AG04449 (cell line): Measurements from ENCODE around the gene LETM1.

Experiments
- CTCF ChIA-PET: fragments of 350-600 bp; formaldehyde crosslinking; extraction: SDS; loops from one replicate; lab custom pipeline; 2021; ENCODE audit warnings: antibody characterized with exemption; lab: Yijun Ruan, JAX
- POLR2A ChIA-PET: fragments of 400-600, 350-600 bp; formaldehyde crosslinking; extraction: SDS; loops from one replicate; lab custom pipeline; 2020; ENCODE audit warnings: antibody characterized with exemption, inconsistent platforms; lab: Yijun Ruan, JAX
- DNase-seq: peaks from one replicate; pipeline ENCODE4 v3.0.0-alpha.2; 2010; ENCODE audit warnings: low read depth, low spot score
- H3K4me3 ChIP-seq: 2 replicates; pipeline ENCODE4 v1.5.1; 2011; ENCODE audit warnings: low read depth, mild to moderate bottlenecking, control low read depth, low read length
- TF ChIP-seq, protein P1 (sequence below): IDR thresholded peaks from one replicate; pipeline ENCODE4 v1.5.1; 2011; ENCODE audit warnings: mild to moderate bottlenecking, moderate library complexity, low read length, control low read depth, inconsistent platforms; ENCODE audit not compliant: insufficient read depth; ENCODE audit errors: missing control alignments

The LETM1 gene

DNA sequence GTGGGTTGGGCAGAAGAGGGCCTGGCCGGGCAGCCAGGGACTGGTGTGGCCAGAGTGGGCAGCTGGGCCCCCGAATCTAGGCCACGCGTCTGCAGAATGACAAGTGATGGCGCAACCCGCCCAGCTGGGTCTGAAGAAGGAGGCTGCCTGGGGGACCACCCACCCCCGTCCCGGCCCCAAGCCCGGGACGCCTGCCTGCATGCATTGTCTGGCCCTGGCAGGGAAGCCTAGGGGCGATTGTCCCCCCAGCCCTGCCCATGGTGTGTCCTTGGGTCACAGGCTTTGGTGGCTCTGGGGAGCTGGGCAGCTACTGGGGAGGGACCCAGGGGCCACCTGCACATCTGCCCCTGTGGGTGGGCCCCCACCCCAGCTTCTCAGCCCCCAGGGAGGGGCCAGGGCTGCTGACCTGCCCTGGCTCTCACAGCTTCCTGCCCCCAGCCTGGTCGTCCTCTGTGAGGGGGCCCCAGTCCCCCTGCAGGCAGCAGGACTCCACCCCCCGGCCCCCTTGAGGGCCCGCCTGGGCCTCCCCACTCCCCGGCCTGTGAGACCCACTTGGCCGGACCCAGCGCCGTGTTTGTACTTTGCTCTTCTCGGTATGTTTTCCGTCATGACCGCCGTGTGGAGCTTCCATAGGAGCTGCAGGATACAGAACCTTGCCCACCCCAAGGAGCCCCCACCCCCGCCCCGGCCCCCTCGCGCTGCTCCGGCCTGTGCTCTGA, 57.9 kb downstream of the LETM1 start:
- CTCF ChIA-PET, result interaction anchor here (1.0 to 11.8 kb wide), 2 partner anchors 13 to 50 kb away, joined by 3 to 107 read pairs; no protein-coding TSS in a partner anchor
- DNase-seq, result no peak
- TF ChIP-seq, protein P1, sequence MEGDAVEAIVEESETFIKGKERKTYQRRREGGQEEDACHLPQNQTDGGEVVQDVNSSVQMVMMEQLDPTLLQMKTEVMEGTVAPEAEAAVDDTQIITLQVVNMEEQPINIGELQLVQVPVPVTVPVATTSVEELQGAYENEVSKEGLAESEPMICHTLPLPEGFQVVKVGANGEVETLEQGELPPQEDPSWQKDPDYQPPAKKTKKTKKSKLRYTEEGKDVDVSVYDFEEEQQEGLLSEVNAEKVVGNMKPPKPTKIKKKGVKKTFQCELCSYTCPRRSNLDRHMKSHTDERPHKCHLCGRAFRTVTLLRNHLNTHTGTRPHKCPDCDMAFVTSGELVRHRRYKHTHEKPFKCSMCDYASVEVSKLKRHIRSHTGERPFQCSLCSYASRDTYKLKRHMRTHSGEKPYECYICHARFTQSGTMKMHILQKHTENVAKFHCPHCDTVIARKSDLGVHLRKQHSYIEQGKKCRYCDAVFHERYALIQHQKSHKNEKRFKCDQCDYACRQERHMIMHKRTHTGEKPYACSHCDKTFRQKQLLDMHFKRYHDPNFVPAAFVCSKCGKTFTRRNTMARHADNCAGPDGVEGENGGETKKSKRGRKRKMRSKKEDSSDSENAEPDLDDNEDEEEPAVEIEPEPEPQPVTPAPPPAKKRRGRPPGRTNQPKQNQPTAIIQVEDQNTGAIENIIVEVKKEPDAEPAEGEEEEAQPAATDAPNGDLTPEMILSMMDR, result no peak
- H3K4me3 ChIP-seq, result no peak overlapping the region
- POLR2A ChIA-PET, result interaction anchor here (1.2 kb wide), 1 partner anchor 86 kb away, joined by 3 read pairs; the partner anchor contains the start of gene SLBP

DNA sequence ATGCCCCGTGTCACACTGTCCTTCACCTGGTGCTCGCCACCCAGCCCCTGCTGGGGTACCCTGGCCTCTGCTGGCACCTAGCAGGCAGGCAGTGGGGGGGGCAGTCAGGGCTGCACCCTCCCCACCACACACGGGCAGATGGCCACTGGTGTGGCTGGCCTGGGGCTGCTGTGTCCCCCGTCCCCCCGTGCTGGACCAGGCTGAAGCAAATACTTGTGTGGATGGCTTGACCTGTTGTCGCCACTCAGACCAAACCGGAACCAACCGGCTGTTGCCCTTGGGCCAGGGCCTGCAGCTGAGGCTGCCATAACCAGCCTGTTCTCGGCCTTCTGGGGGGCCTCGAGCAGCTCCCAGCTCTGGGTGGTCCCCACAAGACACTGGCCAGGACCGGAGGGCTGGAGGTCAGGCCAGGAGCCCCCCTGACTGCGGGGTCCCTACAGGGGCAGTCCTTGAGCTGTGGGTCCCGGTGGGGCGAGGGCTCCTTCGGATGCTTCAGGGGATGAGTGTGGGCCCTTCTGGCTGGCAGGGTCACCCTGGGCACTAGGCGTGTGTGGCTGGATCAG, 58.6 kb downstream of the LETM1 start:
- ChIA-PET POLR2A (no interaction called here), CTCF (interaction anchor here (11.8 kb wide), 1 partner anchor 14 kb away, joined by 107 read pairs; no protein-coding TSS in a partner anchor)
- TF ChIP-seq, protein P1, result no peak
- H3K4me3 ChIP-seq, result no peak overlapping the region
- DNase-seq, result no peak

DNA sequence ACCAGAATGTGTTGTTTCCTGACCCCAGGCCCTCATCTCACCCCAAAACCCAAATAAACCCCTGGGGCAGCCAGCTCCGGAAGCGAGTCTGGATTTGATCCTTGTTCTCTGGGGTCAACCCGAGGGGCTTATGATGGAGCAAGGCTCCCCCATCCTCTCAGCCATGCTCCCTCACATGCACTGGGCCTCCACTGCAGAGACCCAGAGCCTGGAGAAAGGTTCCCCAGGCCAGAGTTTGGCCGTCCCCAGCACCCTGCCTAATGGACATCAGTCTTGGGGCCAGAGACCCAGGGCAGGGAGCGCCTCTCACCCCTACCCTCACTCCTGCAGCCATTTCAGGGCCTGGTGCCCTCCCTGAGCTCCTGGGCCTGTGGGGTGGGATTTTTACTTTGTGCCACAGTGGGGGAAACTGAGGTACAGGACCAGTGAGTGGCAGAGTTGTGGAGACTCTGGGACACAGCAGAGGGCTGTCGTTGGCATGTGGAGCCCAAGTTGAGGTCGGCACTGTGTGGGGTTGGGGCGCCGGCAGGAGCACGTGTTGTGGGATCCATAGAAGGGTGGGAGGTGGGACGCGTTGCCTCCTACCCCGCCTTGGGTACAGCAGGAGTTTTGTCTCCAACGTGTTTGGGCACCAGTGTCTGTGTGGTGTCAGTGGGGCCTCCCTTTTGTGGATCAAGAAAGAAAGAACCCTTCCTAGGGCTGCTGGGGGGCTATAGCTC, 59.3 kb downstream of the LETM1 start:
- TF ChIP-seq, protein P1, result no peak
- CTCF ChIA-PET, result interaction anchor here (0.9 to 11.8 kb wide), 2 partner anchors 14 to 66 kb away, joined by 3 to 107 read pairs; no protein-coding TSS in a partner anchor
- no peak for DNase-seq
- POLR2A ChIA-PET, result interaction anchor here (0.6 kb wide), 1 partner anchor 45 kb away, joined by 3 read pairs; no protein-coding TSS in a partner anchor
- H3K4me3 ChIP-seq, result no peak overlapping the region

DNA sequence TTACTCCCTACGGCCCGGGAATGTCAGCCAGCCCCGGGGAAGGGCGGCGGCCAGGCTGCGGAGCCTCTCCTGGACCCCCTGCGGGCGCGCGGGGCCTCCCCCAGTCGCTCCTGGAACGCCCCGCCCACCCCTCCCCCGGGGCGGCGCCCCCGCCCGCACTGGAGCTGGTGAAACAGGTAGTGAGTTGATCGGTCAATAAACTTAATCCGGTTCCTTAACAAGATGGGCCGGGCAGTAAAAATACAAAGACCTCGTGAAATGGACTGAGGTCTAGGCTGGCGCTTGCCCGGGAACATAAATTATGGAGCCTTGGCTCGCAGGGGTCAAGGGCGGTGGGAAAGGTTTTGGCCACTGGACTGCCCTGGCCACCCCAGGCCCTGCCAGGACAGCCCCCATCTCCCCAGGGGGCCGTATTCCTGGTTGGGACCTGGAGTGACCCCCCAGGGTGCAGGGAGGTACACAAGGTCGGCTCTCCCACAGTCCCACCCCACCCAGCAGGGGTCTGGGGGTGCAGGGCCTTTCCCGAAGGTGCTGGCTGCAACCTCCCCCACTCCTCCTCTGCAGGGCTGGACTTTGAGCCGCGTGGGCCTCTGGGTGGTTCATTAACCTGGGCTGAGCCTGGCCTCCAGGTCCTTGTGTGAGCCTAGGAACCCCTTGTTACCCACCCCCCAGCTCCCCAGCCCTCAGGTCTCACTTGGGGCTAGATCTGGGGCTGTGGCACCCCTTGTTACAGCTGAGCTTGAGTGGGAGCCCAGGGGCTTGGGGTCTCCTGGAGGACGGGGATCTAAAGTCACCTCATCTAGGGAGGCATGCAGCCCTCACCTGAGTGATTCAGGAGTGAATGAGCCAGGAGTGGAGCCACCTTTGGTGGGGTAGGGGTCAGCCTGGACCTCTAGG, 60.4 kb downstream of the LETM1 start:
- CTCF ChIA-PET, result interaction anchor here (0.8 to 11.8 kb wide), 5 partner anchors 16 to 102 kb away, joined by 3 to 107 read pairs (median 3); no protein-coding TSS in a partner anchor
- no peak for DNase-seq
- POLR2A ChIA-PET, result no interaction called here
- no peak overlapping the region for H3K4me3 ChIP-seq
- TF ChIP-seq, protein P1, result no peak

DNA sequence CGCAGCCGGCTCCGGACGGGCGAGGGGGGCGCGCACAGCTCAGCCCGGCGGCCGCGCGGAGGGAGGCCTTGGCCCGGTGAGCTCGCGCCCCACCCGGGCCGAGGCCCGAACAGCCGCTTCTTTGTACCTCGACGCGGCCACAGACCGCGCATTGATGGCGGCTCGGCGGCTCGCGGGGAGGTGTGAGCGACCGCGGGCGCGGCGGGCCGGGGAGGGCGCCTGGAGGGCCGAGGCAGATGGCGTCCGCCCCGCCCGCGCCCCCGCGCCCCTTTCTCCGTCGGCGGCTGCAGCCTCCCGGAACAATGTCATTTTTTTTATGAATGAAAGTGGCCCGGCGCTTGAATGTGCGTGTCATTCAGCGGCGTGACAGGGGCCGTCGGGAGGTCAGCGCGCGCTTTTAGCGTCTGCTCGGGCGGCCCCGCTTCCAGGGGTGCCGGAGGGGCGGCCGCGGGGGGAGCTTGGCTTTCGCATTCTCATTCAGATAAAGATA, 61.1 kb downstream of the LETM1 start:
- DNase-seq, result no peak
- ChIA-PET POLR2A (interaction anchor here (0.7 kb wide), 1 partner anchor 21 kb away, joined by 3 read pairs; no protein-coding TSS in a partner anchor), CTCF (interaction anchor here (0.8 to 11.8 kb wide), 5 partner anchors 16 to 106 kb away, joined by 3 to 107 read pairs (median 3); no protein-coding TSS in a partner anchor)
- TF ChIP-seq, protein P1, result no peak
- H3K4me3 ChIP-seq, result no peak overlapping the region
